Erythroblast (primary cell): ENCODE results near the gene CDK17.

Experiments used
- GATA1 ChIP-seq: IDR thresholded peaks from 2 replicates; pipeline ENCODE4 v1.6.1; 2011; ENCODE audit warnings: low read depth, mild to moderate bottlenecking, control low read depth, low read length, moderate library complexity
- POLR2A ChIP-seq: IDR thresholded peaks from 2 replicates; pipeline ENCODE4 v1.6.1; 2011; ENCODE audit warnings: mild to moderate bottlenecking, low read length

- no peak for TF ChIP-seq POLR2A
- no peak for TF ChIP-seq GATA1
Measured at GRCh38 chr12:96327889-96328288, 72.3 kb downstream of the CDK17 start.
